Activated naive CD4-positive, alpha-beta T cell treated with anti-CD3 and anti-CD28 coated beads, Interleukin-2, amount 10 ng/mL, durations not matched to agents 7 days and 5 days (primary cell): ENCODE results near the gene FIP1L1.

ENCODE experiments used
- CTCF ChIA-PET: fragments of 350-600 bp; sonication (Branson Sonifier 250); formaldehyde crosslinking; loops from one replicate; lab custom pipeline; 2021; ENCODE audit warnings: antibody characterized with exemption; lab: Charles Lee
- DNase-seq: peaks from one replicate; pipeline ENCODE4 v3.0.0-alpha.2; 2020
- H3K27ac Mint-ChIP-seq: one replicate; pipeline ENCODE4 v1.8.0; 2021; ENCODE audit warnings: mild to moderate bottlenecking, moderate library complexity, mixed read lengths
- H3K27me3 Mint-ChIP-seq: one replicate; pipeline ENCODE4 v1.8.0; 2021; ENCODE audit warnings: mild to moderate bottlenecking, mixed read lengths
- H3K36me3 Mint-ChIP-seq: one replicate; pipeline ENCODE4 v1.8.0; 2021; ENCODE audit warnings: mixed read lengths
- H3K4me1 Mint-ChIP-seq: one replicate; pipeline ENCODE4 v1.8.0; 2021; ENCODE audit warnings: mixed read lengths
- H3K4me3 Mint-ChIP-seq: one replicate; pipeline ENCODE4 v1.8.0; 2021; ENCODE audit warnings: mild to moderate bottlenecking, moderate library complexity, mixed read lengths
- H3K9me3 Mint-ChIP-seq: one replicate; pipeline ENCODE4 v1.8.0; 2021; ENCODE audit warnings: mixed read lengths

The FIP1L1 gene

GRCh38 chr4:53489279-53489889, 111.9 kb downstream of the FIP1L1 start:
- Mint-ChIP-seq H3K9me3 (no peaks in the 10 kb centered on the region), H3K27ac (no peak overlapping the region), H3K4me1 (no peaks in the 10 kb centered on the region), H3K36me3 (no peaks in the 10 kb centered on the region), H3K27me3 (peaks cover 18% of the 10 kb centered on the region), H3K4me3 (no peak overlapping the region)
- CTCF ChIA-PET: interaction anchor here (1.2 kb wide), 1 partner anchor 10 kb away, joined by 5 read pairs; no protein-coding TSS in a partner anchor
- no peak for DNase-seq

GRCh38 chr4:53490161-53490956, 112.9 kb downstream of the FIP1L1 start:
- Mint-ChIP-seq H3K9me3 (no peaks in the 10 kb centered on the region), H3K27ac (no peak overlapping the region), H3K27me3 (peaks cover 14% of the 10 kb centered on the region), H3K4me3 (no peak overlapping the region), H3K4me1 (no peaks in the 10 kb centered on the region), H3K36me3 (no peaks in the 10 kb centered on the region)
- CTCF ChIA-PET: interaction anchor here (1.0 to 1.2 kb wide), 3 partner anchors 9 to 744 kb away, joined by 3 to 5 read pairs (median 4); no protein-coding TSS in a partner anchor
- DNase-seq: no peak

GRCh38 chr4:53490965-53491622, 113.7 kb downstream of the FIP1L1 start:
- Mint-ChIP-seq H3K27me3 (peaks cover 7% of the 10 kb centered on the region), H3K4me1 (no peaks in the 10 kb centered on the region), H3K4me3 (no peak overlapping the region), H3K27ac (no peak overlapping the region), H3K36me3 (no peaks in the 10 kb centered on the region), H3K9me3 (no peaks in the 10 kb centered on the region)
- CTCF ChIA-PET: interaction anchor here (0.7 to 1.2 kb wide), 4 partner anchors 8 to 743 kb away, joined by 3 to 5 read pairs (median 4); no protein-coding TSS in a partner anchor
- DNase-seq: no peak

DNA sequence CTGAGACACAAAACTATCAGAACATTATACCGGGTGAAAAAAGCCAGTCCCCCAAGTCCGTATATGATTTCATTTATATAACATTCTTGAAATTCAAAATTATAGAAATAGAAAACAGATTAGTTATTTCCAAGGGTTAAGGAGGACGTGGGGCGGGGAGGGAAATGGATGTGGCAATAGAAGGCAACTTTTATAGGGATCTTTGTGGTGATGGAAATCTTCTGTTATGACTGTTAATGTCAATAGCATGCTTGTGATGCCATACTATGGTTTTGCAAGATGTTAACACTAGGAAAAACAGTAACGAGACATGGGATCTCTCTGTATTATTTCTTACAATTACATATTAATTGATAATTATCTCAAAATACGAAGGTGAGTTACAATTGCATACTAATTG, 117.4 kb downstream of the FIP1L1 start:
- no peak for DNase-seq
- CTCF ChIA-PET: no interaction called here
- Mint-ChIP-seq H3K36me3 (no peaks in the 10 kb centered on the region), H3K4me3 (no peak overlapping the region), H3K27ac (no peak overlapping the region), H3K9me3 (no peaks in the 10 kb centered on the region), H3K27me3 (no peaks in the 10 kb centered on the region), H3K4me1 (no peaks in the 10 kb centered on the region)

GRCh38 chr4:53497487-53498244, 120.2 kb downstream of the FIP1L1 start:
- H3K4me1 Mint-ChIP-seq: no peaks in the 10 kb centered on the region

GRCh38 chr4:53498706-53499105, 121.3 kb downstream of the FIP1L1 start:
- H3K9me3 Mint-ChIP-seq: no peaks in the 10 kb centered on the region
- DNase-seq: no peak
- no peaks in the 10 kb centered on the region for H3K27me3 Mint-ChIP-seq
- H3K27ac Mint-ChIP-seq: no peak overlapping the region
- no peaks in the 10 kb centered on the region for H3K4me1 Mint-ChIP-seq
- no peak overlapping the region for H3K4me3 Mint-ChIP-seq
- H3K36me3 Mint-ChIP-seq: no peaks in the 10 kb centered on the region
- CTCF ChIA-PET: interaction anchor here (1.4 kb wide), 1 partner anchor 8 kb away, joined by 5 read pairs; no protein-coding TSS in a partner anchor

More at GRCh38 chr4:53497487-53498244, 120.2 kb downstream of the FIP1L1 start:
- DNase-seq: no peak
- Mint-ChIP-seq H3K4me3 (no peak overlapping the region), H3K9me3 (no peaks in the 10 kb centered on the region), H3K27ac (no peak overlapping the region), H3K27me3 (no peaks in the 10 kb centered on the region), H3K36me3 (no peaks in the 10 kb centered on the region)
- CTCF ChIA-PET: no interaction called here

DNA sequence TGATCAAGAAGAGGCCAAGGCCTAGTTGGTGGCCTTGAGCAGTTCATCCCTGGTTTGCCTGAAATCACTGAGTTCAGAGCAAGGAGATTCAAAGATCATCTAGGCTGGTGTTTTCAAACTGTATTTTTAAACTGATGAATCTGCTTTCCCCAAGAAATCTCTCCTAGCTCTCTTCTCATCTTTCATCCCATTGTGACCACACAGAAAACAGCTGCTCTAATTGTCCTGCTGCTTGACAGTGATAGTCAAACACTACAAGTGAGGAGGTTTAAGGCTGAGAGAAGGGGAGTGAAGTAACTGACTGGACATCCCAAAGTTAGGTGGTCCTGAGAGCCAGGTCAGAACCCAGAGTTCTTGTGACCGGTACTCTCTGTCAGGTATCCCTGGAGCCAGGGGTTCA, 122.3 kb downstream of the FIP1L1 start:
- Mint-ChIP-seq H3K27me3 (no peaks in the 10 kb centered on the region), H3K4me3 (no peak overlapping the region)
- CTCF ChIA-PET: interaction anchor here (1.4 to 1.5 kb wide), 2 partner anchors 10 to 733 kb away, joined by 4 to 5 read pairs; no protein-coding TSS in a partner anchor

DNA sequence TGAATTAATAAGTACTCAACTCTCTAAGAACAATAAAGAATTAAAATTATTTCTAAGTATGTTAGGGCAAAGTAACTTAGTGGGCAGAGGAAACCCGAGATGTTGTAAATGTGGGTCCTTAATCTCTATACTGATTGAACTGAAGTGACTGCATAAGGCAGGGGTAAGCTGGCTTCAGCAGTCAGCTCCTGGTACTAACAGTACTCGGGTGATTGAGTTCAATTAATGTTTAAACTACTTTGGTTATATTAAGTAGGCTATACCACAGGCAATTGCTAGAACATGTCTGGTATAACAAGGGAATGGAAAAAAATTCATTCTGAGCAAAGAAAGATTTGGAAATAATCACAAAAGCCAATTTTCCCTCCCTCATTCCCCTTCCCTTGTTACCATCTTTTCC, 123.1 kb downstream of the FIP1L1 start:
- Mint-ChIP-seq H3K4me1 (no peaks in the 10 kb centered on the region), H3K27me3 (no peaks in the 10 kb centered on the region), H3K36me3 (no peaks in the 10 kb centered on the region), H3K4me3 (no peak overlapping the region), H3K27ac (no peak overlapping the region), H3K9me3 (no peaks in the 10 kb centered on the region)
- no peak for DNase-seq
- CTCF ChIA-PET: interaction anchor here (1.5 kb wide), 1 partner anchor 732 kb away, joined by 4 read pairs; no protein-coding TSS in a partner anchor

More for the DNA sequence above, 122.3 kb downstream of the FIP1L1 start:
- Mint-ChIP-seq H3K4me1 (no peaks in the 10 kb centered on the region), H3K36me3 (no peaks in the 10 kb centered on the region), H3K9me3 (no peaks in the 10 kb centered on the region), H3K27ac (no peak overlapping the region)
- DNase-seq: no peak

- DNase-seq: no peak
- CTCF ChIA-PET: no interaction called here
Measured at GRCh38 chr4:53501561-53501960, 124.1 kb downstream of the FIP1L1 start.

GRCh38 chr4:53502094-53502493, 124.7 kb downstream of the FIP1L1 start:
- Mint-ChIP-seq H3K4me3 (no peak overlapping the region), H3K27me3 (no peaks in the 10 kb centered on the region), H3K27ac (no peak overlapping the region), H3K4me1 (no peaks in the 10 kb centered on the region), H3K36me3 (no peaks in the 10 kb centered on the region), H3K9me3 (no peaks in the 10 kb centered on the region)
- CTCF ChIA-PET: no interaction called here
- no peak for DNase-seq

More at GRCh38 chr4:53501561-53501960, 124.1 kb downstream of the FIP1L1 start:
- Mint-ChIP-seq H3K4me1 (no peaks in the 10 kb centered on the region), H3K9me3 (no peaks in the 10 kb centered on the region), H3K27ac (no peak overlapping the region), H3K27me3 (no peaks in the 10 kb centered on the region), H3K4me3 (no peak overlapping the region), H3K36me3 (no peaks in the 10 kb centered on the region)

- CTCF ChIA-PET: no interaction called here
Measured at GRCh38 chr4:53505947-53506346, 128.5 kb downstream of the FIP1L1 start.

GRCh38 chr4:53507058-53507457, 129.6 kb downstream of the FIP1L1 start:
- no peak overlapping the region for H3K4me3 Mint-ChIP-seq
- DNase-seq: no peak
- no peaks in the 10 kb centered on the region for H3K27me3 Mint-ChIP-seq
- H3K4me1 Mint-ChIP-seq: no peaks in the 10 kb centered on the region
- no peak overlapping the region for H3K27ac Mint-ChIP-seq
- CTCF ChIA-PET: no interaction called here
- no peaks in the 10 kb centered on the region for H3K9me3 Mint-ChIP-seq
- no peaks in the 10 kb centered on the region for H3K36me3 Mint-ChIP-seq

More at GRCh38 chr4:53505947-53506346, 128.5 kb downstream of the FIP1L1 start:
- Mint-ChIP-seq H3K27ac (no peak overlapping the region), H3K27me3 (no peaks in the 10 kb centered on the region), H3K4me1 (no peaks in the 10 kb centered on the region), H3K4me3 (no peak overlapping the region), H3K36me3 (no peaks in the 10 kb centered on the region), H3K9me3 (no peaks in the 10 kb centered on the region)
- DNase-seq: no peak

DNA sequence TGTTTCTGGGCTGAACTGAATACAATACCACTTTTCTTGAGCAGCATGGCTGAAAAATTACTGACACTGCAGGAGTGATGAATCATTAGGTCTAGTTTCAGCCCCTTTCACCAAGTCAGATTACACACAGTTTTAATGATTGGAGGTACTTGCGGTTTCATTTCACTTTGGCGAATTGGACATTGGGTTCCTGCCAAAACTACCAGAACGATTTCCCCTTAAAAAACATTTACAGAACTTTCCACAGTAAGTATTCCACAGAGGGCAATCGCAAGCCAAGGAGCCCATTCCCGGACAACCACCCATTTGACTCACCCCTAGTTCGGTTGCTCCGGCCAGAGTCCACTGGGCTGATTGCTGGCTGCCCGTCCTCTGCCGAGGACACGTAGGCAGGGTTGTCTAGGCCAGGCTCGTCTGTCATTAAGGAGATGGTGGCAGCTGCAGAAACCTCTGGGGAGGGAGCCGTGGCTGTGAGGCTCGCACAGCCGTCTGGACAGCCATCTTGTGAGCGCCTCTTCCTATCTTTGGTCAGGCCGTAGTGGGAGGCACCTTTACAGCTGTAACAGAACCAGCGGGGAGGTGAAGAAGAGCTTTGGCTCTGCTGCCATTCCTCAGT, 130.3 kb downstream of the FIP1L1 start:
- Mint-ChIP-seq H3K9me3 (no peaks in the 10 kb centered on the region), H3K27me3 (peaks cover 3% of the 10 kb centered on the region), H3K4me3 (no peak overlapping the region), H3K4me1 (no peaks in the 10 kb centered on the region), H3K27ac (no peak overlapping the region), H3K36me3 (no peaks in the 10 kb centered on the region)
- no peak for DNase-seq
- CTCF ChIA-PET: no interaction called here
